GM12878 (cell line): ENCODE data around the gene EFCAB9.

Experiments used
- BRCA1 ChIP-seq: IDR thresholded peaks from 2 replicates; pipeline ENCODE4 v1.6.1; 2011; ENCODE audit warnings: low read depth, low read length, improper control_type of control experiment
- CHD2 ChIP-seq: IDR thresholded peaks from 2 replicates; pipeline ENCODE4 v1.6.1; 2011; ENCODE audit warnings: low read depth, low read length, improper control_type of control experiment, borderline replicate concordance
- EZH2 ChIP-seq: IDR thresholded peaks from 2 replicates; pipeline ENCODE4 v1.6.1; 2012; ENCODE audit warnings: low read depth, mild to moderate bottlenecking, control low read depth, inconsistent platforms, low read length, borderline replicate concordance; ENCODE audit not compliant: control insufficient read depth
- MEF2A ChIP-seq: IDR thresholded peaks from 2 replicates; pipeline ENCODE4 v1.6.1; 2011; ENCODE audit warnings: low read depth, mild to moderate bottlenecking, low read length, moderate library complexity; ENCODE audit not compliant: insufficient read depth
- MXI1 ChIP-seq: fragments of 150-350 bp; IDR thresholded peaks from 2 replicates; pipeline ENCODE4 v1.6.1; 2011; ENCODE audit warnings: low read depth, mild to moderate bottlenecking, inconsistent platforms, low read length, improper control_type of control experiment
- POLR2AphosphoS2 ChIP-seq: IDR thresholded peaks from 2 replicates; pipeline ENCODE4 v1.6.1; 2011; ENCODE audit warnings: low read depth, mild to moderate bottlenecking, low read length, improper control_type of control experiment, moderate library complexity
- TF ChIP-seq, protein P1 (sequence below): fragments of 450-650 bp; IDR thresholded peaks from 2 replicates; pipeline ENCODE4 v1.6.1; 2018; ENCODE audit warnings: borderline replicate concordance, mild to moderate bottlenecking; ENCODE audit not compliant: partially characterized antibody
- TF ChIP-seq, protein P2 (sequence below), 3 experiments: IDR thresholded peaks in 2 of 3; conservative IDR thresholded peaks in 1 of 3; 2 replicates each; pipeline ENCODE4 v1.5.1; 2011; ENCODE audit warnings: low read depth in 3 of 3, low read length in 3 of 3, mild to moderate bottlenecking in 3 of 3, control low read depth in 2 of 3, moderate library complexity in 2 of 3, inconsistent platforms in 1 of 3, mixed read lengths in 1 of 3; ENCODE audit not compliant: control insufficient read depth in 2 of 3, insufficient read depth in 1 of 3; ENCODE audit errors: extremely low read depth in 1 of 3

DNA sequence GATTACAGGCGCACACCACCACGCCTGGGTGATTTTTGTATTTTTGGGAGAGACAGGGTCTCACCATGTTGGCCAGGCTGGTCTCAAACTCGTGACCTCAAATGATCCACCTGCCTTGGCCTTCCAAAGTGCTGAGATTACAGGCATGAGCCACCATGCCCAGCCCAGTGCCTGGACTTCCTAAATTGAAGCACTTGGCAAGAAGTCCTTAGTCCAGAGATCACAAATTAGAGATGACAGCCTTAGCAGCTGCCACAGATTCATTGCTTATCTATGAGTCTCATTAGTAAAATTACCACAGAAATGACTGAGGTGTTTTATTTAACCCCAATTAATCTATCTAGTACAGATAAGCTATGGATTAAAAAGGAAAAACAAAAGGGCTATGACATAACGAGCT lies 19.2 kb downstream of the EFCAB9 start:
- TF ChIP-seq, protein P1, sequence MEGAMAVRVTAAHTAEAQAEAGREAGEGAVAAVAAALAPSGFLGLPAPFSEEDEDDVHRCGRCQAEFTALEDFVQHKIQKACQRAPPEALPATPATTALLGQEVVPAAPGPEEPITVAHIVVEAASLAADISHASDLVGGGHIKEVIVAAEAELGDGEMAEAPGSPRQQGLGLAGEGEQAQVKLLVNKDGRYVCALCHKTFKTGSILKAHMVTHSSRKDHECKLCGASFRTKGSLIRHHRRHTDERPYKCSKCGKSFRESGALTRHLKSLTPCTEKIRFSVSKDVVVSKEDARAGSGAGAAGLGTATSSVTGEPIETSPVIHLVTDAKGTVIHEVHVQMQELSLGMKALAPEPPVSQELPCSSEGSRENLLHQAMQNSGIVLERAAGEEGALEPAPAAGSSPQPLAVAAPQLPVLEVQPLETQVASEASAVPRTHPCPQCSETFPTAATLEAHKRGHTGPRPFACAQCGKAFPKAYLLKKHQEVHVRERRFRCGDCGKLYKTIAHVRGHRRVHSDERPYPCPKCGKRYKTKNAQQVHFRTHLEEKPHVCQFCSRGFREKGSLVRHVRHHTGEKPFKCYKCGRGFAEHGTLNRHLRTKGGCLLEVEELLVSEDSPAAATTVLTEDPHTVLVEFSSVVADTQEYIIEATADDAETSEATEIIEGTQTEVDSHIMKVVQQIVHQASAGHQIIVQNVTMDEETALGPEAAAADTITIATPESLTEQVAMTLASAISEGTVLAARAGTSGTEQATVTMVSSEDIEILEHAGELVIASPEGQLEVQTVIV = no peak
- TF ChIP-seq, protein P2, sequence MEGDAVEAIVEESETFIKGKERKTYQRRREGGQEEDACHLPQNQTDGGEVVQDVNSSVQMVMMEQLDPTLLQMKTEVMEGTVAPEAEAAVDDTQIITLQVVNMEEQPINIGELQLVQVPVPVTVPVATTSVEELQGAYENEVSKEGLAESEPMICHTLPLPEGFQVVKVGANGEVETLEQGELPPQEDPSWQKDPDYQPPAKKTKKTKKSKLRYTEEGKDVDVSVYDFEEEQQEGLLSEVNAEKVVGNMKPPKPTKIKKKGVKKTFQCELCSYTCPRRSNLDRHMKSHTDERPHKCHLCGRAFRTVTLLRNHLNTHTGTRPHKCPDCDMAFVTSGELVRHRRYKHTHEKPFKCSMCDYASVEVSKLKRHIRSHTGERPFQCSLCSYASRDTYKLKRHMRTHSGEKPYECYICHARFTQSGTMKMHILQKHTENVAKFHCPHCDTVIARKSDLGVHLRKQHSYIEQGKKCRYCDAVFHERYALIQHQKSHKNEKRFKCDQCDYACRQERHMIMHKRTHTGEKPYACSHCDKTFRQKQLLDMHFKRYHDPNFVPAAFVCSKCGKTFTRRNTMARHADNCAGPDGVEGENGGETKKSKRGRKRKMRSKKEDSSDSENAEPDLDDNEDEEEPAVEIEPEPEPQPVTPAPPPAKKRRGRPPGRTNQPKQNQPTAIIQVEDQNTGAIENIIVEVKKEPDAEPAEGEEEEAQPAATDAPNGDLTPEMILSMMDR (IDR thresholded peaks at IDR 0.05 in 2 of 3, conservative IDR thresholded peaks at IDR 0.05 in 1 of 3; ENCODE audit: control insufficient read depth in 2 of 3, extremely low read depth in 1 of 3, insufficient read depth in 1 of 3, low read depth in 3 of 3, low read length in 3 of 3) = no peak
- no peak for TF ChIP-seq MEF2A
- no peak for TF ChIP-seq MXI1
- TF ChIP-seq POLR2AphosphoS2 = no peak
- TF ChIP-seq CHD2 = no peak
- TF ChIP-seq BRCA1 = no peak
- TF ChIP-seq EZH2 = no peak
